Measurements from ENCODE around the gene ARRDC3.

DNA sequence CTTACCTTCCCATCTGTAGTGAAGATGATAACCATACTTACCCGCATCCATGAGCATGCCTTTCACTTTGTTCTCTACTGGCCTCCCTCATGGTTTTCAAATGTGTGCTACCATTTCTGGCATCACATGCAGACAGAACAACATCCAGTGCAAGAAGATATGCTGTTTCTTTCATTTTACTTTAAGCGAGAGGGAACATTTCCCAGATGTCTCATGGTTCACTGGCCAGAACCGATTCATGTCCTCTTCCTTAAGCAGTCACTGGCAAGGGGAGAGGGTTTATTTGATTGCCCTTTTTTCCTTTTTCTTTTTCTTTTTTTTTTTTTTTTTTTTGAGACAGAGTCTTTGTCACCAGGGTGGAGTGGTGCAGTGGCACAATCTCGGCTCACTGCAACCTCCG lies 37.7 kb downstream of the ARRDC3 start:
- no peak for TF ChIP-seq NFIC (IDR thresholded peaks at IDR 0.05; ENCODE audit: low read depth, low read length)
- no peak for TF ChIP-seq POLR2A (IDR thresholded peaks at IDR 0.05; ENCODE audit: low read depth, low read length)
- TF ChIP-seq, protein P1, sequence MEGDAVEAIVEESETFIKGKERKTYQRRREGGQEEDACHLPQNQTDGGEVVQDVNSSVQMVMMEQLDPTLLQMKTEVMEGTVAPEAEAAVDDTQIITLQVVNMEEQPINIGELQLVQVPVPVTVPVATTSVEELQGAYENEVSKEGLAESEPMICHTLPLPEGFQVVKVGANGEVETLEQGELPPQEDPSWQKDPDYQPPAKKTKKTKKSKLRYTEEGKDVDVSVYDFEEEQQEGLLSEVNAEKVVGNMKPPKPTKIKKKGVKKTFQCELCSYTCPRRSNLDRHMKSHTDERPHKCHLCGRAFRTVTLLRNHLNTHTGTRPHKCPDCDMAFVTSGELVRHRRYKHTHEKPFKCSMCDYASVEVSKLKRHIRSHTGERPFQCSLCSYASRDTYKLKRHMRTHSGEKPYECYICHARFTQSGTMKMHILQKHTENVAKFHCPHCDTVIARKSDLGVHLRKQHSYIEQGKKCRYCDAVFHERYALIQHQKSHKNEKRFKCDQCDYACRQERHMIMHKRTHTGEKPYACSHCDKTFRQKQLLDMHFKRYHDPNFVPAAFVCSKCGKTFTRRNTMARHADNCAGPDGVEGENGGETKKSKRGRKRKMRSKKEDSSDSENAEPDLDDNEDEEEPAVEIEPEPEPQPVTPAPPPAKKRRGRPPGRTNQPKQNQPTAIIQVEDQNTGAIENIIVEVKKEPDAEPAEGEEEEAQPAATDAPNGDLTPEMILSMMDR (IDR thresholded peaks at IDR 0.05 in 2 of 3, conservative IDR thresholded peaks at IDR 0.05 in 1 of 3; ENCODE audit: control insufficient read depth in 2 of 3, extremely low read depth in 1 of 3, insufficient read depth in 1 of 3, low read depth in 3 of 3, low read length in 3 of 3), result no peak
